GM12872 (cell line): ENCODE measurements around the gene CATSPERD.

ENCODE experiments used
- CTCF ChIP-seq: IDR thresholded peaks from 3 replicates; pipeline ENCODE4 v1.5.1; 2011; ENCODE audit warnings: low read depth, mild to moderate bottlenecking, low read length, moderate library complexity; ENCODE audit not compliant: insufficient read depth

Gene CATSPERD

GRCh38 chr19:5762608-5763217 is 42.3 kb downstream of the CATSPERD start:
- TF ChIP-seq CTCF = no peak

GRCh38 chr19:5765220-5765619 is 44.8 kb downstream of the CATSPERD start:
- TF ChIP-seq CTCF = no peak

GRCh38 chr19:5767949-5768348 is 47.5 kb downstream of the CATSPERD start:
- no peak for TF ChIP-seq CTCF

DNA sequence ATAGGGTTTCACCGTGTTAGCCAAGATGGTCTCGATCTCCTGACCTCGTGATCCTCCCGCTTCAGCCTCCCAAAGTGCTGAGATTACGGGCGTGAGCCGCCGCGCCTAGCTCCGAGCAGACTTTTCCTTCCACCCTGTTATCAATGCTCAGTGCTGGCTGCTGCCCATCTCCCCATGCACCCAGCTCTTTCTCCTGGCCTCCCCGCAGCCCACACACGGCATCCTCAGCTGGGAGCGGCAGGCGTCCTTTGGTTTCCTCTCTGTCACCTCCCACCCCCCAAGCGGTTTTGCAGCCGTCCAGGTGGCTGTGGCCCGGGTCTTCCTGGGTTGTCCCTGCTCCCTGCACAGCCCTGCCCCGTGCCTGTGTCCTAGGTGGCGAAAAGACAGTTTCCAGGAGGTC is 52.0 kb downstream of the CATSPERD start:
- no peak for TF ChIP-seq CTCF

DNA sequence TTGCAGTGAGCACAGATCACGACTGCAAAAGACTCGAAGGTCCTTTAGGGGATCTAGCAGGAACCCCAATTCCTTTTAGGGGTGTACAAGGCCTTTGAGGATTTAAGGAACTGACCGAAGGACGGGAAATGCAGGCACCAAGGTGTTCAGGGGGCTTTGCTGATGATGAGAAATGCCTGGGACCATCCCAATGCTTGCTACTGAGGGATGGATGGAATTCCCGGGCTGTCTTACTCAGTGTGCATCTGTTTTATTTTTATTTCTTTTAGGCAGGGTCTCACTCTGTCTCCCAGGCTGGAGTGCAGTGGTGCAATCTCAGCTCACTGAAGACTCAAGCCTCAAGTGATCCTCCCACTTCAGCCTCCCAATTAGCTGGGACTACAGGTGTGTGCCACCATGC is 52.8 kb downstream of the CATSPERD start:
- TF ChIP-seq CTCF = no peak

GRCh38 chr19:5774921-5775320 is 54.5 kb downstream of the CATSPERD start:
- no peak for TF ChIP-seq CTCF

DNA sequence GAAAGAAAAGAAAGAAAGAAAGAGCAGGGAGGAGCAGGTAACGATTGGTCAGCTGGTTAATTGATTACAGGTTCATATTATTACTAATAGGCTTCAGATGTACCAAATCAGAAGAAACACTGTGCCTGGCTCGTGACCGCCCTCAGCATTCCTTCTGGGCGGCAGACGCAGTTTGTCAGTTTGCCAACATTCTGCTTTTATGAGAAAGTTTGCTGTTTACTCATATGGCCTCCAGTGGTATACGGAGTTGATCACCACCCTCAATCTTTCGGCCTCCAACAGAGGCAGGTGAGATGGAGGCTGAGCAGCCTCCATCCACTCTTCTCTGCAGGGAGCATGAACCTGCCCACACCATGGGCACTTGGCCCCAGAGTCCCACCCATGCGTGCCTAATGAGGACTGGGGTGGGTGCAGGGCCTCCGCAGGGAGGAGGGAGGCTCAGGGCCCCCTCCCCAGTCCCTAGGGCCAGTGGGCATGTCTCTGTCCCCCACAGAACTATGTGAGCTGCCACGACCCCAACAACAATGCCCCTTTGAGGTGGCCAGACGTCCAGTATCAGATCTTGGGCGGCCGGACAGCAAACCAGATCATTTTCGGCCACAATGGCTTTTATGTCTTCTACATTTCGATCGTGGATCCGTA is 55.4 kb downstream of the CATSPERD start:
- TF ChIP-seq CTCF = no peak
